Retinal pigment epithelial cell (primary cell): Measurements from ENCODE around the gene EN2.

Source experiments
- DNase-seq: peaks from one replicate; pipeline ENCODE4 v3.0.0-alpha.2; 2010; ENCODE audit warnings: low read depth
- H3K4me3 ChIP-seq: 2 replicates; pipeline ENCODE4 v1.5.1; 2011; ENCODE audit warnings: mild to moderate bottlenecking, low read length, control low read depth, moderate library complexity
- TF ChIP-seq, protein P1 (sequence below): conservative IDR thresholded peaks from 2 replicates; pipeline ENCODE4 v1.5.1; 2011; ENCODE audit warnings: low read depth, low read length, control low read depth, inconsistent platforms

The EN2 gene

DNA sequence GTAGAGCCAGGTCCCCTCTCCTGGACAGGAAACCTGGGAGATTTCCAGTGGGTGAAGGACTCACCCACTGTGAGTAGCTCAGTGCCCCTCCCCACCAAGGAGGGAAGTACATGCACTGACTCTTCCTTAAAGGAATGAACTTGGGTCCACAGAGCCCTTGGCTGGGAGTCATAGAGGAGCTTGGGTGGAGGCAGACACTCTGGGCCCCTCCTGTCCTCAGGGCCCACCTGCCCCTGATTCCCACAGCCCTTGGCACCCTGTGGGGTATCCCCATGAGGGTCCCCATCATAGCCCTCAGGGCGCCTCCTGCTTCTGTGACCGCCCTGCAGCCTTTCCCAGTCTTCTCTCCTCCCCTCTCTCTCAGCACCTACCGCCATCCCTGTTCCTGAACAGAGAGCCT, 3.7 kb downstream of the EN2 start:
- H3K4me3 ChIP-seq = no peak overlapping the region
- no peak for DNase-seq
- TF ChIP-seq, protein P1, sequence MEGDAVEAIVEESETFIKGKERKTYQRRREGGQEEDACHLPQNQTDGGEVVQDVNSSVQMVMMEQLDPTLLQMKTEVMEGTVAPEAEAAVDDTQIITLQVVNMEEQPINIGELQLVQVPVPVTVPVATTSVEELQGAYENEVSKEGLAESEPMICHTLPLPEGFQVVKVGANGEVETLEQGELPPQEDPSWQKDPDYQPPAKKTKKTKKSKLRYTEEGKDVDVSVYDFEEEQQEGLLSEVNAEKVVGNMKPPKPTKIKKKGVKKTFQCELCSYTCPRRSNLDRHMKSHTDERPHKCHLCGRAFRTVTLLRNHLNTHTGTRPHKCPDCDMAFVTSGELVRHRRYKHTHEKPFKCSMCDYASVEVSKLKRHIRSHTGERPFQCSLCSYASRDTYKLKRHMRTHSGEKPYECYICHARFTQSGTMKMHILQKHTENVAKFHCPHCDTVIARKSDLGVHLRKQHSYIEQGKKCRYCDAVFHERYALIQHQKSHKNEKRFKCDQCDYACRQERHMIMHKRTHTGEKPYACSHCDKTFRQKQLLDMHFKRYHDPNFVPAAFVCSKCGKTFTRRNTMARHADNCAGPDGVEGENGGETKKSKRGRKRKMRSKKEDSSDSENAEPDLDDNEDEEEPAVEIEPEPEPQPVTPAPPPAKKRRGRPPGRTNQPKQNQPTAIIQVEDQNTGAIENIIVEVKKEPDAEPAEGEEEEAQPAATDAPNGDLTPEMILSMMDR = no peak

DNA sequence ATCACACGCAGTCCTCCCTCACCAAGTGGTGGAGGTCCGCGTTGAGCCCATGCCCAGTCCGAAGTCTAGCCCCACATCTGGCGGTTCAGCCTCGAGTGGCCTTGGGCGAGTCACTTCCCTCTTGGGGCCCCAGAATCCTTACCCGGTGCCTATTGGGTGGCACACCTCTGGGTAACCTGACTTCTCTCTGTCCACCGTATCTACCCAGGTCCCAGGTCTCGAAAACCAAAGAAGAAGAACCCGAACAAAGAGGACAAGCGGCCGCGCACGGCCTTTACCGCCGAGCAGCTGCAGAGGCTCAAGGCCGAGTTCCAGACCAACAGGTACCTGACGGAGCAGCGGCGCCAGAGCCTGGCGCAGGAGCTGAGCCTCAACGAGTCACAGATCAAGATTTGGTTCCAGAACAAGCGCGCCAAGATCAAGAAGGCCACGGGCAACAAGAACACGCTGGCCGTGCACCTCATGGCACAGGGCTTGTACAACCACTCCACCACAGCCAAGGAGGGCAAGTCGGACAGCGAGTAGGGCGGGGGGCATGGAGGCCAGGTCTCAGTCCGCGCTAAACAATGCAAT, 4.3 kb downstream of the EN2 start:
- H3K4me3 ChIP-seq = no peak overlapping the region
- TF ChIP-seq, protein P1 = no peak
- no peak for DNase-seq

DNA sequence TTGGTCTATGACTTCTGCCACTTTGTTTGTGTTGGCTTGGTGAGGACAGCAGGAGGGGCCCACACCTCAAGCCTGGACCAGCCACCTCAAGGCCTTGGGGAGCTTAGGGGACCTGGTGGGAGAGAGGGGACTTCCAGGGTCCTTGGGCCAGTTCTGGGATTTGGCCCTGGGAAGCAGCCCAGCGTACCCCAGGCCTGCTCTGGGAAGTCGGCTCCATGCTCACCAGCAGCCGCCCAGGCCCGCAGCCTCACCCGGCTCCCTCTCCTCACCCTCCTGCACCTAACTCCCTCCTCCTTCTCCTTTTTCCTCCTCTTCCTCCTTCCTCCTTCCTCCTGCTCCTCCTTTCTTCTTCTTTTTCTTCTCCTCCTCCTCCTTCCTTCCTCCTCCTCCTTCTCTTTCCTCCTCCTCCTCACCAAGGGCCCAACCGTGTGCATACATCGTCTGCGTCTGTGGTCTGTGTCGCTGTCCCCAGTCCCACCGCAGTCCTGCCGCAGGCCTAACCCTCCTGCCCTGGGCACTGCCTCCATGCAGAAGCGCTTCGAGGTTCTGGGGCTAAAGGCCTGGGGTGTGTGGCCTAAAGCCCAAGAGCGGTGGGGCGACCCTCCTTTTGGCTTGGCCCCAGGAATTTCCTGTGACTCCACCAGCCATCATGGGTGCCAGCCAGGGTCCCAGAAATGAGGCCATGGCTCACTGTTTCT, 5.3 kb downstream of the EN2 start:
- DNase-seq = no peak
- TF ChIP-seq, protein P1 = no peak
- no peak overlapping the region for H3K4me3 ChIP-seq

DNA sequence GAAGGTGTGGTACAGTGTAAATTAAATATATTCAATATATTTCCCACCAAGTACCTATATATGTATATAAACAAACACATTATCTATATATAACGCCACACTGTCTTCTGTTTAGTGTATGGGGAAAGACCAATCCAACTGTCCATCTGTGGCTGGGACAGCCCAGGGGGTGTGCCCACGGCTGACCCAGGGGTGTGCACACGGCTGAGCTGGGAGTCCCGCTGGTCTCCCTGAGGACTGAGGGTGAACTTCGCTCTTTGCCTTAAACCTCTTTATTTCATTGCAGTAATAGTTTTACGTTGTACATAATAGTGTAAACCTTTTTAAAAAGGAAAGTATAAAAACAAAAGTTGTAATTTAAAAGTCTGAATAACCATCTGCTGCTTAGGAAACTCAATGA, 6.3 kb downstream of the EN2 start:
- H3K4me3 ChIP-seq = no peak overlapping the region
- TF ChIP-seq, protein P1 = no peak
- no peak for DNase-seq

DNA sequence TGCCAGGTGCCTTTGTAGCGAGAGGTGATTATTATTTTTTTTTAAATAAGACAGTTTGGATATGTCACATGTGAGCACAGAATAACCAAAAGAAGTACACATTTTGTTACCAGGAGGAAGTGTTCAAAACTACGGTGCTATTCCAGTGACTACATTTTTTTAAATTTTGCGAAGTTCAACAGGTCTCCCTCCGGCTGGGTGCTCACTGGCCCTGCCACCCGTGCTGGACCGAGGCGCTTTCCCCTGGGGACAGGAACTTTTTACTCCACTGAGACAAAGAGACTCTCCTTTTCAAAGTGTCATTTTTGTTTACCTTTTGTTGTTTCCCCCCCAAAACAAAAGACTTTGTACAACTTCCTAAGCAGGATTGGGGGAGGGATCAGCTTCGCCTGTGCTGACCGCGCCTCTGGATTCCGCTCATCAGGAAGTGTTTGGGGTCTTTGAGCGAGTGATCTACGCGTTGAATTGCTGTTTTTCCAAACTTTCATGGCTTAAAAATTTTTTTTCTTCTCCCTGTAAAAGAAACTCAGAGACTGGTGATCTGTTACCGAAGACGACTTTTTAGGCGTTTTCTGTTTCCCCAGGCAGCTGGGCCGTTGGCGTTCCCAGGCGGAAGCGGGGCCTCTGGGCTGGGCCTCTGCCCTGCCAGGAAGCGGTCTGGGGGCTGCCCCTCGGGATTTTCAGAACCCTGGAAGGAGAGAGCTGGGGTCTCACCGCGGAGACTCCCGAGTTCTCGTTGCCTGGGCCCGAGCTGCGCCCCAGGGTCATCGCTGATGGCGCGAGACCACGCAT, 7.2 kb downstream of the EN2 start:
- H3K4me3 ChIP-seq = no peak overlapping the region
- TF ChIP-seq, protein P1 = no peak
- no peak for DNase-seq

DNA sequence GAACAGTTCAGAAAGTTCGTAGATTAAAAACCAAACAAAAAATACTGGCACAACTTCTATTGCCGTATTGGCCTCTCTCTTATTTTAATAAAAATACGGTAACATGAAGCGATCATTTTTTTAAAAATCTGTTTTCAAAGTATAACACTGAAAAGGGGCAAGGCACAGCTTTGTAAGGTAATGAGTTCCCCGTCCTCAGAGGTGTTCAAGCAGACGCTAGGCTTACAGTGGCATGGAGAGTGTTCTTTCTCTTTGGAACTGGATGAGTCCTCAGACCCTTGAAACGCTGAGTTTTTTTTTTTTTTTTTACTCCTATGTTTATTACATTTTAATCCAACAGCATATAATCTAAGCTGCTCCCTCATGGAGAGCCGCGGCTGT, 7.8 kb downstream of the EN2 start:
- DNase-seq = no peak
- TF ChIP-seq, protein P1 = no peak
- H3K4me3 ChIP-seq = no peak overlapping the region
